Trophoblast cell (in vitro differentiated cells and primary cell): ENCODE measurements around the gene ACOX3.

ENCODE experiments used
- DNase-seq, 2 donors: peaks; one replicate each; pipeline ENCODE4 v3.0.0-alpha.2; 2016
- H2AFZ ChIP-seq: 2 replicates; pipeline ENCODE4 v1.6.1; 2013; ENCODE audit warnings: low read length, moderate library complexity, mild to moderate bottlenecking; ENCODE audit not compliant: insufficient read depth, poor library complexity
- H2AK5ac ChIP-seq: 2 replicates; pipeline ENCODE4 v1.6.1; 2013; ENCODE audit warnings: mild to moderate bottlenecking, low read length
- H2BK120ac ChIP-seq: 2 replicates; pipeline ENCODE4 v1.6.1; 2013; ENCODE audit warnings: low read length, mild to moderate bottlenecking, moderate library complexity; ENCODE audit not compliant: insufficient read depth, poor library complexity
- H2BK12ac ChIP-seq: 2 replicates; pipeline ENCODE4 v1.6.1; 2013; ENCODE audit warnings: mild to moderate bottlenecking, low read length, moderate library complexity
- H2BK5ac ChIP-seq: 2 replicates; pipeline ENCODE4 v1.6.1; 2013; ENCODE audit warnings: low read length, low read depth, moderate library complexity, mild to moderate bottlenecking; ENCODE audit not compliant: poor library complexity
- H3K14ac ChIP-seq: 2 replicates; pipeline ENCODE4 v1.6.1; 2013; ENCODE audit warnings: mild to moderate bottlenecking, low read length
- H3K18ac ChIP-seq: 2 replicates; pipeline ENCODE4 v1.6.1; 2013; ENCODE audit warnings: mild to moderate bottlenecking, low read length
- H3K23ac ChIP-seq: 2 replicates; pipeline ENCODE4 v1.6.1; 2013; ENCODE audit warnings: low read length
- H3K27ac ChIP-seq: 2 replicates; pipeline ENCODE4 v1.5.1; 2013; ENCODE audit warnings: low read depth, mild to moderate bottlenecking, inconsistent platforms, low read length, moderate library complexity
- H3K27me3 ChIP-seq: 2 replicates; pipeline ENCODE4 v1.6.1; 2013; ENCODE audit warnings: inconsistent platforms, mild to moderate bottlenecking, low read length, moderate library complexity; ENCODE audit not compliant: insufficient read depth
- H3K36me3 ChIP-seq, 2 experiments: 1 replicate in 1 of 2; 2 replicates in 1 of 2; pipeline ENCODE4 v1.6.1; 2013; ENCODE audit warnings: low read length in 2 of 2, mild to moderate bottlenecking in 2 of 2, moderate library complexity in 1 of 2; ENCODE audit not compliant: insufficient read depth in 2 of 2, control insufficient read depth in 1 of 2
- H3K4ac ChIP-seq: 2 replicates; pipeline ENCODE4 v1.6.1; 2013; ENCODE audit warnings: low read depth, mild to moderate bottlenecking, low read length, moderate library complexity
- H3K4me1 ChIP-seq, 2 experiments: 1 replicate in 1 of 2; 2 replicates in 1 of 2; pipeline ENCODE4 v1.6.1; 2013; ENCODE audit warnings: low read length in 2 of 2, mild to moderate bottlenecking in 2 of 2, moderate library complexity in 1 of 2; ENCODE audit not compliant: insufficient read depth in 2 of 2, control insufficient read depth in 1 of 2
- H3K4me2 ChIP-seq: 2 replicates; pipeline ENCODE4 v1.6.1; 2013; ENCODE audit warnings: inconsistent platforms, mild to moderate bottlenecking, low read length, moderate library complexity
- H3K4me3 ChIP-seq: 2 replicates; pipeline ENCODE4 v1.5.1; 2013; ENCODE audit warnings: mild to moderate bottlenecking, low read depth, low read length, inconsistent platforms
- H3K79me1 ChIP-seq: one replicate; pipeline ENCODE4 v1.6.1; 2013; ENCODE audit warnings: low read length
- H3K79me2 ChIP-seq: 2 replicates; pipeline ENCODE4 v1.6.1; 2013; ENCODE audit warnings: low read length, mild to moderate bottlenecking; ENCODE audit not compliant: control insufficient read depth, insufficient read depth, poor library complexity
- H3K9ac ChIP-seq: 2 replicates; pipeline ENCODE4 v1.6.1; 2013; ENCODE audit warnings: mild to moderate bottlenecking, low read length
- H3K9me3 ChIP-seq: 2 replicates; pipeline ENCODE4 v1.6.1; 2013; ENCODE audit warnings: low read depth, mild to moderate bottlenecking, control low read depth, inconsistent platforms, low read length; ENCODE audit not compliant: insufficient read depth
- H4K12ac ChIP-seq: 2 replicates; pipeline ENCODE4 v1.6.1; 2013; ENCODE audit warnings: low read depth, mild to moderate bottlenecking, low read length, moderate library complexity
- H4K8ac ChIP-seq: 2 replicates; pipeline ENCODE4 v1.6.1; 2013; ENCODE audit warnings: low read depth, mild to moderate bottlenecking, low read length, moderate library complexity
- H4K91ac ChIP-seq: one replicate; pipeline ENCODE4 v1.6.1; 2013; ENCODE audit warnings: low read depth, mild to moderate bottlenecking, low read length, moderate library complexity
- WGBS: extraction: QIAGEN DNeasy Blood & Tissue Kit; methylation state at CpG from one replicate; pipeline ENCODE4 v1.1.7; 2013; ENCODE audit warnings: missing lambda C conversion rate; ENCODE audit not compliant: insufficient read length, insufficient coverage; ENCODE audit errors: extremely low coverage; 5-methylcytosine and 5-hydroxymethylcytosine counted together

Gene ACOX3

GRCh38 chr4:8321771-8322170, 118.8 kb downstream of the ACOX3 start:
- Histone ChIP-seq H3K9ac (no peak overlapping the region), H2BK120ac (no peak overlapping the region), H4K8ac (no peak overlapping the region), H4K12ac (no peak overlapping the region), H3K79me1 (no peaks in the 10 kb centered on the region), H3K4me1 (peaks cover 0 to 9% of the 10 kb centered on the region in 2 experiments), H3K9me3 (peaks cover 3% of the 10 kb centered on the region), H3K79me2 (no peaks in the 10 kb centered on the region), H3K27ac (no peak overlapping the region), H2AK5ac (no peak overlapping the region), H2AFZ (no peak overlapping the region), H2BK5ac (no peak overlapping the region), H3K4me3 (no peak overlapping the region), H3K27me3 (no peaks in the 10 kb centered on the region), H3K4me2 (no peak overlapping the region), H3K23ac (no peak overlapping the region), H3K14ac (no peak overlapping the region), H3K36me3 (no peaks in the 10 kb centered on the region), H3K4ac (no peak overlapping the region), H3K18ac (no peak overlapping the region), H2BK12ac (no peak overlapping the region), H4K91ac (no peak overlapping the region)
- DNase-seq, result no peak
- WGBS, result no CpG with 5 or more reads among the region's 5 CpGs

- H4K91ac ChIP-seq, result no peak overlapping the region
- no peak overlapping the region for H2AFZ ChIP-seq
- no peak overlapping the region for H3K23ac ChIP-seq
- H3K79me1 ChIP-seq, result no peaks in the 10 kb centered on the region
- H3K9me3 ChIP-seq, result peaks cover 3% of the 10 kb centered on the region
- no peak overlapping the region for H3K18ac ChIP-seq
- H3K27ac ChIP-seq, result no peak overlapping the region
- H3K4ac ChIP-seq, result no peak overlapping the region
- no peaks in the 10 kb centered on the region for H3K79me2 ChIP-seq
- H3K27me3 ChIP-seq, result no peaks in the 10 kb centered on the region
- no peak overlapping the region for H3K4me3 ChIP-seq
- H2BK120ac ChIP-seq, result no peak overlapping the region
- H3K36me3 ChIP-seq, result no peaks in the 10 kb centered on the region
- no peak overlapping the region for H3K9ac ChIP-seq
- H4K8ac ChIP-seq, result no peak overlapping the region
- WGBS, result 100% methylated on average over 2 of the region's 2 CpGs
- no peak overlapping the region for H4K12ac ChIP-seq
- H3K14ac ChIP-seq, result no peak overlapping the region
- H2BK5ac ChIP-seq, result no peak overlapping the region
- H2BK12ac ChIP-seq, result no peak overlapping the region
- no peak overlapping the region for H3K4me2 ChIP-seq
- H3K4me1 ChIP-seq, result peaks cover 4 to 14% of the 10 kb centered on the region in 2 experiments
- DNase-seq, result no peak
- no peak overlapping the region for H2AK5ac ChIP-seq
Observed at GRCh38 chr4:8321220-8321619, 119.3 kb downstream of the ACOX3 start.

GRCh38 chr4:8320386-8320750, 120.2 kb downstream of the ACOX3 start:
- no peaks in the 10 kb centered on the region for H3K27me3 ChIP-seq
- H3K4me3 ChIP-seq, result no peak overlapping the region
- H3K79me2 ChIP-seq, result no peaks in the 10 kb centered on the region
- no peak overlapping the region for H3K18ac ChIP-seq
- no peak overlapping the region for H4K12ac ChIP-seq
- H3K4ac ChIP-seq, result no peak overlapping the region
- no peak overlapping the region for H2AK5ac ChIP-seq
- H3K27ac ChIP-seq, result no peak overlapping the region
- H2BK120ac ChIP-seq, result no peak overlapping the region
- H3K4me2 ChIP-seq, result no peak overlapping the region
- H3K4me1 ChIP-seq, result peaks cover 12 to 23% of the 10 kb centered on the region in 2 experiments
- no peak overlapping the region for H2BK5ac ChIP-seq
- H3K23ac ChIP-seq, result no peak overlapping the region
- H3K36me3 ChIP-seq, result no peaks in the 10 kb centered on the region
- peaks cover 2% of the 10 kb centered on the region for H3K9me3 ChIP-seq
- H3K14ac ChIP-seq, result no peak overlapping the region
- WGBS, result no CpG with 5 or more reads among the region's 2 CpGs
- H2AFZ ChIP-seq, result no peak overlapping the region
- H4K91ac ChIP-seq, result no peak overlapping the region
- DNase-seq, result no peak
- no peak overlapping the region for H3K9ac ChIP-seq
- peaks cover 2% of the 10 kb centered on the region for H3K79me1 ChIP-seq
- no peak overlapping the region for H2BK12ac ChIP-seq
- H4K8ac ChIP-seq, result no peak overlapping the region

GRCh38 chr4:8319731-8320385, 120.7 kb downstream of the ACOX3 start:
- H3K27me3 ChIP-seq, result no peaks in the 10 kb centered on the region
- H2BK120ac ChIP-seq, result no peak overlapping the region
- WGBS, result no CpG with 5 or more reads among the region's 13 CpGs
- H3K4me2 ChIP-seq, result no peak overlapping the region
- H3K4me1 ChIP-seq, result peaks cover 13 to 25% of the 10 kb centered on the region in 2 experiments
- no peaks in the 10 kb centered on the region for H3K36me3 ChIP-seq
- no peak overlapping the region for H2BK12ac ChIP-seq
- H3K79me2 ChIP-seq, result no peaks in the 10 kb centered on the region
- DNase-seq, result no peak
- no peak overlapping the region for H4K91ac ChIP-seq
- H3K9ac ChIP-seq, result no peak overlapping the region
- no peak overlapping the region for H3K18ac ChIP-seq
- H2BK5ac ChIP-seq, result no peak overlapping the region
- H2AK5ac ChIP-seq, result no peak overlapping the region
- no peak overlapping the region for H3K27ac ChIP-seq
- no peak overlapping the region for H4K8ac ChIP-seq
- no peak overlapping the region for H4K12ac ChIP-seq
- no peak overlapping the region for H2AFZ ChIP-seq
- H3K14ac ChIP-seq, result no peak overlapping the region
- no peak overlapping the region for H3K4me3 ChIP-seq
- H3K4ac ChIP-seq, result no peak overlapping the region
- no peak overlapping the region for H3K23ac ChIP-seq
- peaks cover 2% of the 10 kb centered on the region for H3K79me1 ChIP-seq
- no peaks in the 10 kb centered on the region for H3K9me3 ChIP-seq
